ENCODE data around the gene OIP5. TPM values are rescaled to one million over a fixed set of nuclear protein-coding genes. Genes with fewer than 3 reads are reported as not detected.

OIP5 gene
- total and polyA plus RNA-seq, 2 donors (not counting 1 experiment from before 2014, with no cell fraction given), result 0.84 to 1.3 TPM

- DNase-seq (no peak), ATAC-seq (ENCODE audit: low read depth) (peak; percentile 8)
- peaks cover 13 to 19% of the 10 kb centered on the region in 2 donors for H3K4me1 ChIP-seq (ENCODE audit: control insufficient read depth in 2 of 2, insufficient read depth in 2 of 2, low read length in 2 of 2)
- no peaks in the 10 kb centered on the region for H3K27me3 ChIP-seq (replicated peaks in 1 of 4; ENCODE audit: control extremely low read depth in 1 of 4, control insufficient read depth in 3 of 4, insufficient read depth in 4 of 4, low read length in 3 of 4)
- TF ChIP-seq EZH2 (IDR thresholded peaks at IDR 0.05; ENCODE audit: borderline replicate concordance, insufficient read depth, low read depth, low read length, poor library complexity, severe bottlenecking) (no peak), CTCF (IDR thresholded peaks at IDR 0.05) (no peak)
- H3K9ac ChIP-seq (ENCODE audit: low read length), result peak overlapping the region; percentile 82
- peak overlapping the region; percentile 89 for H3K4me2 ChIP-seq (replicated peaks; ENCODE audit: low read depth, low read length, poor library complexity, severe bottlenecking)
- peaks cover 17% of the 10 kb centered on the region for H3K79me2 ChIP-seq (ENCODE audit: control insufficient read depth, insufficient read depth, low read length)
- ChIA-PET CTCF (interaction anchor here (0.7 to 2.1 kb wide), 8 partner anchors 24 to 430 kb away, joined by 3 to 11 read pairs (median 4); no protein-coding TSS in a partner anchor), POLR2A (interaction anchor here (0.6 to 2.1 kb wide), 4 partner anchors 49 to 927 kb away, joined by 3 to 7 read pairs (median 4); partner anchors contain the start of genes CHP1, EXD1, INO80 and IVD)
- peak overlapping the region; percentile 84 to 98 (median 89) for H3K4me3 ChIP-seq (ENCODE audit: control extremely low read depth in 1 of 5, extremely low read depth in 1 of 5, insufficient read depth in 1 of 5, low read depth in 2 of 5, low read length in 4 of 5)
- no peaks in the 10 kb centered on the region for H4K20me1 ChIP-seq (ENCODE audit: control insufficient read depth, insufficient read depth, low read length, poor library complexity, severe bottlenecking)
- intact Hi-C loops (cut with micrococcal nuclease), result loop anchor here (2.0 kb wide), 5 partner anchors 42 to 578 kb away; partner anchors contain the start of genes MGA, RMDN3 and RTF1
- H3K27ac ChIP-seq (ENCODE audit: low read length in 2 of 2), result peak overlapping the region; percentile 45 to 76
- Mint-ChIP-seq H3K9me3 (ENCODE audit: insufficient read depth) (no peaks in the 10 kb centered on the region), H3K27me3 (no peaks in the 10 kb centered on the region), H3K4me1 (peaks cover 27% of the 10 kb centered on the region), H3K4me3 (peak overlapping the region; percentile 99), H3K27ac (peak overlapping the region; percentile 95)
- no peaks in the 10 kb centered on the region for H3K36me3 ChIP-seq (replicated peaks in 1 of 2; ENCODE audit: control extremely low read depth in 1 of 2, control insufficient read depth in 1 of 2, extremely low read depth in 1 of 2, insufficient read depth in 2 of 2, low read length in 1 of 2)
- peak overlapping the region; percentile 98 for H2AFZ ChIP-seq (ENCODE audit: insufficient read depth, low read depth, low read length, poor library complexity, severe bottlenecking)
- WGBS (ENCODE audit: insufficient coverage), result 0% methylated on average over 20 of the region's 26 CpGs
- no peaks in the 10 kb centered on the region for H3K9me3 ChIP-seq (ENCODE audit: control extremely low read depth in 1 of 3, control insufficient read depth in 2 of 3, insufficient read depth in 1 of 3, low read length in 2 of 3)
Observed at GRCh38 chr15:41333026-41333562, 703 bp upstream of the OIP5 start.

GRCh38 chr15:41331833-41332193, 578 bp downstream of the OIP5 start:
- CTCF ChIA-PET, result interaction anchor here (0.6 to 2.1 kb wide), 6 partner anchors 22 to 428 kb away, joined by 3 to 11 read pairs (median 4); no protein-coding TSS in a partner anchor
- DNase-seq (no peak), ATAC-seq (ENCODE audit: low read depth) (no peak)
- Histone ChIP-seq H2AFZ (ENCODE audit: insufficient read depth, low read depth, low read length, poor library complexity, severe bottlenecking) (peak overlapping the region; percentile 98), H3K4me2 (replicated peaks; ENCODE audit: low read depth, low read length, poor library complexity, severe bottlenecking) (peak overlapping the region; percentile 89), H3K36me3 (replicated peaks in 1 of 2; ENCODE audit: control extremely low read depth in 1 of 2, control insufficient read depth in 1 of 2, extremely low read depth in 1 of 2, insufficient read depth in 2 of 2, low read length in 1 of 2) (no peaks in the 10 kb centered on the region), H3K4me1 (ENCODE audit: control insufficient read depth in 2 of 2, insufficient read depth in 2 of 2, low read length in 2 of 2) (peaks cover 13 to 19% of the 10 kb centered on the region in 2 donors), H3K79me2 (ENCODE audit: control insufficient read depth, insufficient read depth, low read length) (peaks cover 6% of the 10 kb centered on the region), H3K4me3 (ENCODE audit: control extremely low read depth in 1 of 5, extremely low read depth in 1 of 5, insufficient read depth in 1 of 5, low read depth in 2 of 5, low read length in 4 of 5) (peak overlapping the region; percentile 84 to 98 (median 89)), H3K9ac (ENCODE audit: low read length) (peak overlapping the region; percentile 82), H3K27ac (ENCODE audit: low read length in 2 of 2) (peak overlapping the region in 1 of 2 donors; percentile 56), H3K27me3 (replicated peaks in 1 of 4; ENCODE audit: control extremely low read depth in 1 of 4, control insufficient read depth in 3 of 4, insufficient read depth in 4 of 4, low read length in 3 of 4) (no peaks in the 10 kb centered on the region), H4K20me1 (ENCODE audit: control insufficient read depth, insufficient read depth, low read length, poor library complexity, severe bottlenecking) (no peaks in the 10 kb centered on the region), H3K9me3 (ENCODE audit: control extremely low read depth in 1 of 3, control insufficient read depth in 2 of 3, insufficient read depth in 1 of 3, low read length in 2 of 3) (no peaks in the 10 kb centered on the region)
- intact Hi-C loops (cut with micrococcal nuclease), result loop anchor here (1.0 to 2.0 kb wide), 9 partner anchors 41 to 577 kb away; partner anchors contain the start of genes CHP1, INO80, MGA and NDUFAF1
- no peak for TF ChIP-seq EZH2 (IDR thresholded peaks at IDR 0.05; ENCODE audit: borderline replicate concordance, insufficient read depth, low read depth, low read length, poor library complexity, severe bottlenecking)
- TF ChIP-seq CTCF (IDR thresholded peaks at IDR 0.05), result peak; percentile 57
- no peaks in the 10 kb centered on the region for H3K27me3 Mint-ChIP-seq
- H3K27ac Mint-ChIP-seq, result peak overlapping the region; percentile 95
- no peaks in the 10 kb centered on the region for H3K9me3 Mint-ChIP-seq (ENCODE audit: insufficient read depth)
- peaks cover 27% of the 10 kb centered on the region for H3K4me1 Mint-ChIP-seq
- POLR2A ChIA-PET, result interaction anchor here (0.5 to 2.1 kb wide), 3 partner anchors 48 to 943 kb away, joined by 3 to 7 read pairs (median 4); partner anchors contain the start of genes CHP1 and EXD1
- 0% methylated on average over 14 of the region's 14 CpGs for WGBS (ENCODE audit: insufficient coverage)
- H3K4me3 Mint-ChIP-seq, result peak overlapping the region; percentile 99

Measured in B cell (primary cell).